Smooth muscle cell of the brain vasculature (primary cell): Measurements from ENCODE around the gene SCN4B.

Experiments used
- DNase-seq: peaks from one replicate; pipeline ENCODE4 v3.0.0-alpha.2; 2012; ENCODE audit warnings: low read depth, low spot score

Gene SCN4B

GRCh38 chr11:118174006-118174567 is 21.5 kb upstream of the SCN4B start:
- DNase-seq = no peak

GRCh38 chr11:118172356-118172755 is 19.7 kb upstream of the SCN4B start:
- no peak for DNase-seq

GRCh38 chr11:118171269-118172062 is 18.8 kb upstream of the SCN4B start:
- peak; percentile 15 for DNase-seq

- no peak for DNase-seq
Observed at GRCh38 chr11:118170882-118171268, 18.3 kb upstream of the SCN4B start.

DNA sequence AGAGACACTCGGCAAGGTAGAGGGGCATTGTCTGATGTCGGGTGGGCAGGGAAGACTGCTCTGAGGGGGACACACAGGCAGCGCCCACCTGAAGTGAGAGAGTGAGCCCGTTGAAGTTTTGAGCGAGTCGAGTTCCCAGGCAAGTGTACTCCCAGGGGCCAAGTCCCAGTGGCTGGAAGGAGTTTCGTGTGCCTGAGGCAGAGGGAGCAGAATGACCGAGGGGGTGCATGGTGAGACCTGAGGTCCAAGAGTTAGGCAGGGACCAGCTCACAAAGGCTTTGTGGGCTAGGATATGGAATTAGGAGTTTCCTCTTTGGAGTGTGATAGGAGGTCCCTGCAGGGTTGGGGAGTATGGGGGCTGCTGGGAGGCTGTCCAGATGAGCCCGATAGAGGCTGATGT is 17.6 kb upstream of the SCN4B start:
- no peak for DNase-seq

DNA sequence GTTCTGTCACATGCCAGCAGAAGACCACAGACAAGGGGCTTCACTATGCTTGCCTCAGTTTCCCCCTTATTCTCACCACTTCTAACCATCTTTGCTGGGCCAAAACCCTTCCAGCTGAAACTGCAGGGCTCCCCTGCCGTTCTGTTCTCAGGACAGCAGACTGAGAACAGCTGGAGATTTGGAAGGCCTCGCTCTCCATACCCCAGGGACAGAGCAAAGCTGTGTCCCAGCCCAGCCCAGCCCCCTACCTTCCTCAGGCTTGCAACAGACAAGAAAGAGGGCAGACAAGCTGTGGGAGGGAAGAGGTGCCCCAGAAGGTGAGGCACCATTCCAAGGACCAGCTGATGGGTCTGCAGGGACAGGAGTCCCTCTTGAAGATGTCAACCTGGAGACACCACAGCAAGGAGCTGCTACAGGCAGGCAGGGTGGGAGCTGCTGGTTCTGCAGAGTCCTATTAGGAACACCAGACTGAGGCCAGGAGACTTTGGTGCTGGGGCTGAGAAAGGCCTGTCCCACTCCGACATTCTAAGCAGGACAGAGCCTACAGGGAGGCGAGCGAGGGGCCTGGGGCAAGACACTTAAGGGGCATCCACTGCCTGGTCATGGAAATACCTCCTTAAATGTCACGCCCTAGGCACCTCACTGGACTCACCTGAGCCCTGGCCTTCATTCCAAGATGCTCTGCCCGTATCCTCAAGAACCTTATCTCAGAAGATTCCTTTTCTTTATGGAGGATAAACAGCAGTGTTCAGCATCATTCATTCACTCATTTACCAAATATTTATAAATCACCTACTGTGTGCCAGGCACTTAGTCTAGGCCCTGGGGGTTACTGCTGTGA is 16.9 kb upstream of the SCN4B start:
- no peak for DNase-seq

DNA sequence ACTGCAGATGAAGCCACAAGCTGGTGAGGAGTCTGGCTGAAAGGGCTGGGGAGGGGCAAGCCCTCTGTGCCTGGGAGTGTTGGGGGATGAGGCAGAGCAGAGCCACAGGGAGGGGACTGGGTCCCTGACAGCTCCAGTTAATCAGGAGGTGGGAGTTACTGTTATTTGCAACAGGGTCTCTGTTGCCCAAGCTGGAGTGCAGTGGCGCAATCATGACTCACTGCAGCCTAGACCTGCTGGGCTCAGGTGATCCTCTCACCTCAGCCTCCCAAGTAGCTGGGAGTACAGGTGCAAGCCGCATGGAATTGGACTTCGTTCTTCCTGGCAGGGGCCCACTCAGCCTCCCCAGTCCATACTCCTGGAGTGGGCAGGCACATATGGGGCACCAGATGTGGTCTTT is 16.1 kb upstream of the SCN4B start:
- DNase-seq = no peak

DNA sequence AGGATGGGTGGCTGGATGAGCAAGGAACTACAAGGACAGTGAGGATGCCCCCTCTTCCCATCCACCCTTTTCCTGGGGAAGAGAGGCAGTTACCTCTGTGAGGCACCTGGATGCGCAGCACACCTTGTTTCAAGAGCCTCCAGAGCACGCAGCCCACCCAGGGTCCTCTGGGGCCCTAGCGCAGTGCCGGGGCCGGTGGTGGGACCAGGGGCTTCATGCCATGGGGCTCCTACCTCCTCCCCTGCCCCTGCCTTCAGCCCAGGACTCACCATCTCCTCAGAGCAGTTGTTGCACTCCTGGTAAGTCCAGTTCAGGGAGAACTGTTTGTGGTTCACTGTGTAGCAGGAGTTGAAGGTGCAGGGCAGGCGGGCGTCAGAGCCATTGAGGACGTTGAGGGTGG is 15.7 kb upstream of the SCN4B start:
- DNase-seq = no peak

DNA sequence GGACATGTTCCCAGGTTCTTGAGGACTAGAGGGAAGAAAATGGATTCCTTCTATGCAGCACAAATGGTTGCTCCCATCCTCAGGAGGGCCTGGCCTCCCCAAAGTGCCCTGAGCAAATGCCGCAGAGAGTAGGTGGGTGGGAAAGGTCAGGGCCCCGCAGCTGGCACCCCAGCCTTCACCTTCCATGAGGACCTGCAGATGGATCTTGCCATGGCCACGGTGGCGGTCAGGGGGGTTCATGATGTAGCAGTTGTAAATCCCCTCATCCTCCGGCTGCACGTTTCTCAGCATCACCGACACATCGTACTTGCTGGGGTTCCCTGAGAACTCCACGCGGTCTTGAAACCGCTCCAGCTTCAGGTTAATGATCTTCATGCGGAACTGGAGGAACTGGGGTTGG is 15.3 kb upstream of the SCN4B start:
- no peak for DNase-seq

- DNase-seq = no peak
Observed at GRCh38 chr11:118167253-118167652, 14.6 kb upstream of the SCN4B start.

GRCh38 chr11:118166641-118167040 is 14.0 kb upstream of the SCN4B start:
- no peak for DNase-seq

DNA sequence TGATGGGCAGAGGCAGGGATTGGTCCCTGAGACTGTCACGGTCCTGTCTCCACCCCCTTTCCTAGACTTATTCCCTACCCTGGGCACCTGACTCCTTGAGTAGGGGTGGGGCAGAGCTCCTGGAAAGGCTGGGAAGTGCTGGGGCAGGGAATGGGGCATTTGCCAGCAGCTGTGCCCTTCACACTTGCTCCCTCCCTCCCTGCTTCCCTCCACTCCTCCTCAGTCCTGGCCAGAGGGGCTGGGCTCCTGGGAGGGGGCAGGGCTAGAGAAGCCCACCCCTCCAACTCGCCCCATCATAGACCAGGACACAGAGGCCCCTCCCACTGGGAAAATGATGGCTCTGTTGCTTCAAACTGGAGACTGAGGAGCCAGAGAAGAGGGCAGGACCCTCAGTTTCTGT is 12.3 kb upstream of the SCN4B start:
- no peak for DNase-seq

GRCh38 chr11:118163494-118163893 is 10.9 kb upstream of the SCN4B start:
- no peak for DNase-seq

GRCh38 chr11:118162846-118163245 is 10.2 kb upstream of the SCN4B start:
- DNase-seq = no peak

DNA sequence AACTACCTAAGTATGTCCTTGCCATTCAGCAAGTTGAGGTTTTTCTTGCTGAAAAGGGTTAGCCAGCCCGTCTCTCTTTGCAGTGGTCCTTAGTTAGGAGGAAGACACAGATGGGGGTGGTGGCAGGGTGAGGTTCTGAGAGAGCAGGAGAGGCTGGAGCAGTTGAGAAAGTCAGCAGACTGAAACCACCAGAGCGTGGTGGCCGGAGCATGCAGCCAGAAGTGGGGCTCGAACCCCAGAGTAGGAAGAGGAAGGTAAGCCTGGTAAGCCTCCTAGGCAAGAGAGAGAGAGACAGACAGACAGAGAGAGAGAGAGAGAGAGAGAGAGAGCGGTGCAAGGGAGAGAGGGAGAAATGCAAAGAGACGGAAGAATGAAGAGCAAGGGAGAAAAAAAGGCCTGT is 9.2 kb upstream of the SCN4B start:
- no peak for DNase-seq

- no peak for DNase-seq
Observed at GRCh38 chr11:118157186-118157895, 4.7 kb upstream of the SCN4B start.

DNA sequence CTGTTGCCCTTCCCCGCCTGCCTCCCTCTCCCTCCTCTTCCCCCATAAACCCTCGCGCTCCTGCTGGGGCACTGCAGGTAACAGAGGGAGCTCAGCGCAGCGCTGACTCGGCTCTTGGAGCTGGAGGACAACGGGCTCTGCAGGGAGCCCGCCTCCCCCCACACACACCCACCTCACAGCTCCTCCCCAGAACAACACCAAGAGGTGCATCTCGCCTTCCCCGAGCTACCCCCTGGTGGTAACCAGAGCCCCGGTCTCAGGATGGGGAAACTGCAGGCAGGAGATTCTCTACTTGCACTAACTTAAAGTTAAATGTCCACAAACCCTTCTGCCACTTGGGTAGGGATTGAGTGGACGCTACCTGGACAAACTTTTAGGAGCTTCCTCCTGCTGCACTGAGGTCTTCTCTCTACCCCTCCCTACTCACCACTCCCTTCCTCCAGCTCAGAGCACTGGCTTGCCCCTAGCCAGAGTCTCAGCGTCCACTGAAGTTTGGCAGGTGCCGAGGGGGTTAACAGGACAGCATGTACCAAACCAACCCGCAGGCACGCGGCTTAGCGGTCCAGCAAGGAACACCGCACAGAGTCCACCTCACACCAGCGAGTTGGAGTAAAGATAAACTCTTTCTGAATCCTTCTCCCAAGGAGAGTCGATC is 4.0 kb upstream of the SCN4B start:
- DNase-seq = no peak

GRCh38 chr11:118155776-118156530 is 3.3 kb upstream of the SCN4B start:
- no peak for DNase-seq

DNA sequence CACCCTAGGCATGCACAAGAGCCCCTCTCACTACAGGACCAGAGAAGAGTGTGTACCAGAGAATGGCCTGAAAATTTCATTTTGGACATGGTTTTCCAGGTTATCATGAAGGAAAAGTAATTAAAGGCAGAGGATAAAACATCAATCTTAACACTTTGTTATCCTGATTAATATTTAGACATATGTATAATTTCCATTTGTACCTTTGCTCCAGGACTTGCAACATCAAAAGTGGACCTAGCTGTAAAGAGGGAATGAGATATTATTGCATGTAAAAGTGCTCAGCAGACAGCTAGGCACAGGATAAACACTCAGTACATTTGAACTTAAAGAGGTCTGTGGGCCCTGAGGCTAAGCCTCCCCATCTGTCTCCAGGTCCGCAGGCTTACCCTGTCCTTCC is 2.0 kb upstream of the SCN4B start:
- no peak for DNase-seq

- DNase-seq = no peak
Observed at GRCh38 chr11:118153976-118154375, 1.4 kb upstream of the SCN4B start.

DNA sequence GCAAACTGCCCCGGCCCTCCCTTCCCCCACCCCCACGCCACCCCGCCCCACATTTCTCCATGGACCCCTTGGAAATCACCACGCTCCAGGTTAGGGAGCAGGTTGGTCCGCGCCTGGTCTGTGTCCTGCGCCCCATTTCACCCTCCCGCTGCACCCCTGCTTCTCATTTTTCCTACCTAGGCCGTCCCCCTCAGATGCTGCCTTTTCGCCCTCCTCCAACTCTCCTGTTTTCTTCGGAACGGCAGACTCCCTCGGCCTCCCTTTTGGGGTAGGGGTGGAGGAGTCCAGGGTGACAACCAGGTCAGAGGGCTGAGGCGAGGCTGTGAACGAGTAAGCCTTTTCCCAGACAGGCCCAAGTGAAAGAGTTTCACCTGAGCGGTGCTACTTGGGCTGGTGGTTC is 893 bp upstream of the SCN4B start:
- DNase-seq = no peak
